ENCODE results near the gene FAXC. TPM values are rescaled to one million over a fixed set of nuclear protein-coding genes. Genes with fewer than 3 reads are reported as not detected.

Gene FAXC
- total RNA-seq, 1 experiment from 2014 or later = 12.9 TPM

DNA sequence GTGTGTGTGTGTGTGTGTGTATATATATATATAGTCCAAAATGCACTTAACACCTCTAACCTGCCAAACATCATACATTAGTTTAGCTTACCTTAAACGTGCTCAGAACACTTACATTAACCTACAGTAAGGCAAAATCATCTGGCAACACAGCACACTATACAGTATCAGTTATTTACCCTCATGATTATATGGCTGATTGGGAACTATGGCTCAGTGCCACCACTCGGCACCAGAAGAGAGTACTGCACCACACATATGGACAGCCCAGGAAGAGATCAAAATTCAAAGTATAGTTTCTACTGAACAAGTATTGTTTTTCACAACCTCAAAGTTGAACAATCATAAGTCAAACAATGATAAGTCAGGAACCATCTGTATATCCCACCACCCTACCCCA, 59.8 kb downstream of the FAXC start (continued):
- TF ChIP-seq SMAD3 (CRISPR knock-in tag; IDR thresholded peaks at IDR 0.05; ENCODE audit: borderline replicate concordance) = no peak

DNA sequence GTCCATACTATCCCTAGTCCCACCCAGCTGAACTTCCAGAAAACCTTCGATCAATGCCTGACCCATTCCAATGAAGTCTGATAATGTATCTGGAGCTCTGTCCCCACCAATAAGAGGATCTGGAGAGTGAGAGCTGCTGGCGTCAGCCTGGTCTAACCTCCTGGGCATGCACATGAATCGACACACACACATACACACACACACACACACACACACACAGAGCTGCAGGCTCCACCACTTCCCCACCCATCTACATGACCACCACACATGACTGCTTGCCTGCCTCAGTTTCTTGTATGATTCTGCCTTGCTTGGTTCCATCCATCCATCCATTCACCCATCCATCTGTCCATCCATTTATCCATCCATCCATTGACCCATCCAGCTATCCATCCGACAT, 60.8 kb downstream of the FAXC start:
- ChIA-PET CTCF (no interaction called here), POLR2A (no interaction called here)
- Mint-ChIP-seq H3K9me3 (no peaks in the 10 kb centered on the region), H3K4me3 (no peak overlapping the region), H3K27ac (no peak overlapping the region), H3K27me3 (ENCODE audit: low read depth) (no peaks in the 10 kb centered on the region), H3K36me3 (no peaks in the 10 kb centered on the region), H3K4me1 (no peaks in the 10 kb centered on the region)
- DNase-seq (ENCODE audit: low spot score) = no peak
- no peak for ATAC-seq
- TF ChIP-seq ZNF396 (CRISPR knock-in tag; IDR thresholded peaks at IDR 0.05; ENCODE audit: borderline replicate concordance) (no peak), TCF7 (CRISPR knock-in tag; IDR thresholded peaks at IDR 0.05; ENCODE audit: low read depth) (no peak), SOX15 (CRISPR knock-in tag; IDR thresholded peaks at IDR 0.05) (no peak), USF2 (CRISPR knock-in tag; IDR thresholded peaks at IDR 0.05) (no peak), ETV6 (CRISPR knock-in tag; IDR thresholded peaks at IDR 0.05) (no peak), ZBTB43 (CRISPR knock-in tag; IDR thresholded peaks at IDR 0.05) (no peak), FOXK1 (CRISPR knock-in tag; IDR thresholded peaks at IDR 0.05) (no peak), JAZF1 (CRISPR knock-in tag; IDR thresholded peaks at IDR 0.05) (no peak)
- TF ChIP-seq, protein P1, sequence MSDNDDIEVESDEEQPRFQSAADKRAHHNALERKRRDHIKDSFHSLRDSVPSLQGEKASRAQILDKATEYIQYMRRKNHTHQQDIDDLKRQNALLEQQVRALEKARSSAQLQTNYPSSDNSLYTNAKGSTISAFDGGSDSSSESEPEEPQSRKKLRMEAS (CRISPR knock-in tag; IDR thresholded peaks at IDR 0.05) = no peak
- TF ChIP-seq, protein P2, sequence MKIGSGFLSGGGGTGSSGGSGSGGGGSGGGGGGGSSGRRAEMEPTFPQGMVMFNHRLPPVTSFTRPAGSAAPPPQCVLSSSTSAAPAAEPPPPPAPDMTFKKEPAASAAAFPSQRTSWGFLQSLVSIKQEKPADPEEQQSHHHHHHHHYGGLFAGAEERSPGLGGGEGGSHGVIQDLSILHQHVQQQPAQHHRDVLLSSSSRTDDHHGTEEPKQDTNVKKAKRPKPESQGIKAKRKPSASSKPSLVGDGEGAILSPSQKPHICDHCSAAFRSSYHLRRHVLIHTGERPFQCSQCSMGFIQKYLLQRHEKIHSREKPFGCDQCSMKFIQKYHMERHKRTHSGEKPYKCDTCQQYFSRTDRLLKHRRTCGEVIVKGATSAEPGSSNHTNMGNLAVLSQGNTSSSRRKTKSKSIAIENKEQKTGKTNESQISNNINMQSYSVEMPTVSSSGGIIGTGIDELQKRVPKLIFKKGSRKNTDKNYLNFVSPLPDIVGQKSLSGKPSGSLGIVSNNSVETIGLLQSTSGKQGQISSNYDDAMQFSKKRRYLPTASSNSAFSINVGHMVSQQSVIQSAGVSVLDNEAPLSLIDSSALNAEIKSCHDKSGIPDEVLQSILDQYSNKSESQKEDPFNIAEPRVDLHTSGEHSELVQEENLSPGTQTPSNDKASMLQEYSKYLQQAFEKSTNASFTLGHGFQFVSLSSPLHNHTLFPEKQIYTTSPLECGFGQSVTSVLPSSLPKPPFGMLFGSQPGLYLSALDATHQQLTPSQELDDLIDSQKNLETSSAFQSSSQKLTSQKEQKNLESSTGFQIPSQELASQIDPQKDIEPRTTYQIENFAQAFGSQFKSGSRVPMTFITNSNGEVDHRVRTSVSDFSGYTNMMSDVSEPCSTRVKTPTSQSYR (CRISPR knock-in tag; IDR thresholded peaks at IDR 0.05) = no peak
- TF ChIP-seq, protein P3, sequence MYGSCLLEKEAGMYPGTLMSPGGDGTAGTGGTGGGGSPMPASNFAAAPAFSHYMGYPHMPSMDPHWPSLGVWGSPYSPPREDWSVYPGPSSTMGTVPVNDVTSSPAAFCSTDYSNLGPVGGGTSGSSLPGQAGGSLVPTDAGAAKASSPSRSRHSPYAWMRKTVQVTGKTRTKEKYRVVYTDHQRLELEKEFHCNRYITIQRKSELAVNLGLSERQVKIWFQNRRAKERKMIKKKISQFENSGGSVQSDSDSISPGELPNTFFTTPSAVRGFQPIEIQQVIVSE (CRISPR knock-in tag; IDR thresholded peaks at IDR 0.05; ENCODE audit: borderline replicate concordance) = no peak

DNA sequence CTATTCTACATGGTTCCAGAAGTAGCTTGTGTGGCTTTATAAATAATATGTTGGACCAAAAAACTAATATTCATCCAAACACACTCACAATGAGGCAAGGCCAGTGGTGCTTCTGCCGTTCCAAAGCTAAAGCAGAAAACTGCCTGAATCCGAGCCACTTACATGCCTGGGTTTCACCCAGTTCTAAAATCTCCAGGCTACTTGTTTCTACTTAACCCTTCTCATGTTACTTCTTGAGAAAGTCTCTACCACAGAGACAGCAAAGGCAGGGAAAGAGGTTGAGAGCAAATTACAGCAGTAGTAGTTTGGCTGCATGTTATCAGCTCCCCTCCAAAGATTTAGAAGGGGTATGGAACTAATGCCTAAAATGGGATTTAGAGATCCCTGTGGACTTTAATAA, 62.0 kb downstream of the FAXC start:
- H3K9me3 Mint-ChIP-seq = no peaks in the 10 kb centered on the region
- no peaks in the 10 kb centered on the region for H3K27me3 Mint-ChIP-seq (ENCODE audit: low read depth)
- no peaks in the 10 kb centered on the region for H3K4me1 Mint-ChIP-seq
- ChIA-PET CTCF (interaction anchor here (1.0 kb wide), 2 partner anchors 10 to 43 kb away, joined by 3 read pairs; no protein-coding TSS in a partner anchor), POLR2A (no interaction called here)
- no peaks in the 10 kb centered on the region for H3K36me3 Mint-ChIP-seq
- peak; percentile 53 for ATAC-seq
- H3K27ac Mint-ChIP-seq = no peak overlapping the region
- DNase-seq (ENCODE audit: low spot score) = no peak
- no peak overlapping the region for H3K4me3 Mint-ChIP-seq
- TF ChIP-seq ZNF219 (CRISPR knock-in tag; IDR thresholded peaks at IDR 0.05; ENCODE audit: borderline replicate concordance) (no peak), ESRRA (CRISPR knock-in tag; IDR thresholded peaks at IDR 0.05; ENCODE audit: borderline replicate concordance) (no peak), NR2C2 (CRISPR knock-in tag; IDR thresholded peaks at IDR 0.05) (no peak), CREM (CRISPR knock-in tag; IDR thresholded peaks at IDR 0.05) (no peak), RORB (CRISPR knock-in tag; IDR thresholded peaks at IDR 0.05) (no peak), ZNF138 (CRISPR knock-in tag; conservative IDR thresholded peaks at IDR 0.05) (no peak), AFF4 (CRISPR knock-in tag; IDR thresholded peaks at IDR 0.05; ENCODE audit: borderline replicate concordance) (no peak), ZBTB43 (CRISPR knock-in tag; IDR thresholded peaks at IDR 0.05) (no peak), ZNF121 (CRISPR knock-in tag; IDR thresholded peaks at IDR 0.05) (no peak)
- TF ChIP-seq, protein P3 (CRISPR knock-in tag; IDR thresholded peaks at IDR 0.05; ENCODE audit: borderline replicate concordance) = no peak
- TF ChIP-seq, protein P4, sequence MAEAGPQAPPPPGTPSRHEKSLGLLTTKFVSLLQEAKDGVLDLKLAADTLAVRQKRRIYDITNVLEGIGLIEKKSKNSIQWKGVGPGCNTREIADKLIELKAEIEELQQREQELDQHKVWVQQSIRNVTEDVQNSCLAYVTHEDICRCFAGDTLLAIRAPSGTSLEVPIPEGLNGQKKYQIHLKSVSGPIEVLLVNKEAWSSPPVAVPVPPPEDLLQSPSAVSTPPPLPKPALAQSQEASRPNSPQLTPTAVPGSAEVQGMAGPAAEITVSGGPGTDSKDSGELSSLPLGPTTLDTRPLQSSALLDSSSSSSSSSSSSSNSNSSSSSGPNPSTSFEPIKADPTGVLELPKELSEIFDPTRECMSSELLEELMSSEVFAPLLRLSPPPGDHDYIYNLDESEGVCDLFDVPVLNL (CRISPR knock-in tag; IDR thresholded peaks at IDR 0.05; ENCODE audit: borderline replicate concordance, low read depth) = no peak
